CD14-positive monocyte (primary cell): Measurements from ENCODE around the gene TDRD7. TPM values are rescaled to one million over a fixed set of nuclear protein-coding genes. Genes with fewer than 3 reads are reported as not detected.

Experiments used
- DNase-seq, 3 donors: peaks; one replicate each; pipeline ENCODE4 v3.0.0-alpha.2; 2011 to 2022
- H2AFZ ChIP-seq: 2 replicates; pipeline ENCODE4 v1.6.0; 2012; ENCODE audit warnings: mild to moderate bottlenecking, low read depth, low read length, inconsistent platforms; ENCODE audit not compliant: insufficient read depth, poor library complexity, severe bottlenecking
- H3K27ac ChIP-seq, 2 donors: 1 replicate in 1 of 2; 2 replicates in 1 of 2; pipeline ENCODE4 v1.5.1; 2012 to 2013; ENCODE audit warnings: low read length in 2 of 2, control low read depth in 1 of 2, inconsistent platforms in 1 of 2, low read depth in 1 of 2, mild to moderate bottlenecking in 1 of 2
- H3K27me3 ChIP-seq, 2 donors: one replicate each; pipeline versions ENCODE4 v1.6.0 to v1.6.1; 2011 to 2013; ENCODE audit warnings: low read length in 2 of 2; ENCODE audit not compliant: control insufficient read depth in 2 of 2, insufficient read depth in 2 of 2
- H3K36me3 ChIP-seq, 2 donors: replicated peaks in 1 of 2; 1 replicate in 1 of 2; 2 replicates in 1 of 2; pipeline versions ENCODE4 v1.5.1 to v1.6.1; 2012 to 2013; ENCODE audit warnings: low read length in 2 of 2, control low read depth in 1 of 2, inconsistent platforms in 1 of 2, mild to moderate bottlenecking in 1 of 2; ENCODE audit not compliant: insufficient read depth in 2 of 2, control insufficient read depth in 1 of 2
- H3K4me1 ChIP-seq, 2 donors: 1 replicate in 1 of 2; 2 replicates in 1 of 2; pipeline versions ENCODE4 v1.5.1 to v1.6.1; 2012 to 2013; ENCODE audit warnings: low read length in 2 of 2, control low read depth in 1 of 2, inconsistent platforms in 1 of 2, mild to moderate bottlenecking in 1 of 2, moderate library complexity in 1 of 2; ENCODE audit not compliant: insufficient read depth in 2 of 2, control insufficient read depth in 1 of 2
- H3K4me2 ChIP-seq: replicated peaks from 2 replicates; pipeline ENCODE3; 2012; ENCODE audit warnings: low read length, moderate library complexity, mild to moderate bottlenecking; ENCODE audit not compliant: poor library complexity, severe bottlenecking; ENCODE audit errors: extremely low read depth
- H3K4me3 ChIP-seq, 3 experiments: fragments of 200-600 bp in 1 of 3; sonication (generic) in 1 of 3; replicated peaks in 1 of 3; 1 replicate in 2 of 3; 2 replicates in 1 of 3; pipeline ENCODE4 v1.5.1; 2011 to 2013; ENCODE audit warnings: low read length in 3 of 3, mild to moderate bottlenecking in 3 of 3, control low read depth in 2 of 3, low read depth in 2 of 3, inconsistent platforms in 1 of 3, moderate library complexity in 1 of 3
- H3K79me2 ChIP-seq: 2 replicates; pipeline ENCODE4 v1.6.0; 2012; ENCODE audit warnings: mild to moderate bottlenecking, control low read depth, inconsistent platforms, low read length, moderate library complexity; ENCODE audit not compliant: insufficient read depth
- H3K9ac ChIP-seq: 2 replicates; pipeline ENCODE4 v1.6.0; 2017; ENCODE audit warnings: low read length, mild to moderate bottlenecking; ENCODE audit not compliant: insufficient read depth, poor library complexity, severe bottlenecking
- H3K9me3 ChIP-seq, 2 donors: replicated peaks in 1 of 2; 1 replicate in 1 of 2; 2 replicates in 1 of 2; pipeline versions ENCODE4 v1.5.1 to v1.6.1; 2012 to 2013; ENCODE audit warnings: low read length in 2 of 2, control low read depth in 1 of 2; ENCODE audit not compliant: control insufficient read depth in 1 of 2, insufficient read depth in 1 of 2
- H4K20me1 ChIP-seq: 2 replicates; pipeline ENCODE4 v1.6.0; 2012; ENCODE audit warnings: mild to moderate bottlenecking, low read length, control low read depth, moderate library complexity; ENCODE audit not compliant: insufficient read depth
- H3K27ac Mint-ChIP-seq, 7 donors: one replicate each; pipeline ENCODE4 v1.8.0; 2020; ENCODE audit warnings: mild to moderate bottlenecking in 7 of 7, mixed read lengths in 7 of 7, moderate library complexity in 6 of 7, inconsistent platforms in 2 of 7
- H3K27me3 Mint-ChIP-seq, 3 donors: one replicate each; pipeline ENCODE4 v1.8.0; 2021 to 2022; ENCODE audit warnings: low read depth in 3 of 3, mild to moderate bottlenecking in 3 of 3, mixed read lengths in 3 of 3, moderate library complexity in 3 of 3, inconsistent platforms in 1 of 3
- H3K36me3 Mint-ChIP-seq, 2 donors: one replicate each; pipeline ENCODE4 v1.8.0; 2020; ENCODE audit warnings: mixed read lengths in 2 of 2, inconsistent platforms in 1 of 2, mild to moderate bottlenecking in 1 of 2
- H3K4me1 Mint-ChIP-seq: one replicate; pipeline ENCODE4 v1.8.0; 2020; ENCODE audit warnings: mild to moderate bottlenecking, mixed read lengths
- H3K4me3 Mint-ChIP-seq, 2 donors: one replicate each; pipeline ENCODE4 v1.8.0; 2020; ENCODE audit warnings: mild to moderate bottlenecking in 2 of 2, mixed read lengths in 2 of 2, moderate library complexity in 1 of 2
- H3K9me3 Mint-ChIP-seq, 7 donors: one replicate each; pipeline ENCODE4 v1.8.0; 2020 to 2022; ENCODE audit warnings: mixed read lengths in 7 of 7, mild to moderate bottlenecking in 6 of 7, moderate library complexity in 6 of 7, inconsistent platforms in 2 of 7
- WGBS: methylation state at CpG from one replicate; pipeline ENCODE4 v1.1.5; 2013; ENCODE audit warnings: missing lambda C conversion rate; ENCODE audit not compliant: insufficient coverage; 5-methylcytosine and 5-hydroxymethylcytosine counted together
- intact Hi-C, 2 donors: fragments of 100-400 bp; cut with micrococcal nuclease; formaldehyde crosslinking; loops; one replicate each; pipeline versions ENCODE4 v1.15.0 to v1.15.1; 2023
- polyA plus RNA-seq, 3 donors: library from polyadenylated mRNA; depleted of rRNA in 1 of 3; unstranded in 2 of 3; stranded (reverse) in 1 of 3; fragments of 300-500 nt in 2 of 3; fragments of >200 nt in 1 of 3; fragmentation: Illumina TruSeq in 2 of 3; gene quantifications; 1 replicate in 2 of 3; 2 replicates in 1 of 3; pipeline ENCODE4 v1.2.3, GENCODE V29; 2012 to 2021
- TF ChIP-seq, protein P1 (sequence below): fragments of 200-600 bp; IDR thresholded peaks from one replicate; pipeline ENCODE4 v1.8.0; 2022; ENCODE audit warnings: antibody characterized with exemption, mild to moderate bottlenecking

TDRD7 gene
- polyA plus RNA-seq, 3 donors, result 8.1 to 12.0 (median 11.1) TPM

- H3K27ac Mint-ChIP-seq, result no peak overlapping the region
- peaks cover 0 to 4% (median 0%) of the 10 kb centered on the region in 7 donors for H3K9me3 Mint-ChIP-seq
- no peak overlapping the region for H3K9ac ChIP-seq
- H3K4me3 ChIP-seq, result no peak overlapping the region
- DNase-seq, result no peak
- no peak overlapping the region for H3K4me2 ChIP-seq
- no peaks in the 10 kb centered on the region for H3K27me3 ChIP-seq
- no peaks in the 10 kb centered on the region for H3K79me2 ChIP-seq
- no peak overlapping the region for H3K27ac ChIP-seq
- no peaks in the 10 kb centered on the region for H4K20me1 ChIP-seq
- H3K4me1 ChIP-seq, result no peaks in the 10 kb centered on the region
- no peak overlapping the region for H3K4me3 Mint-ChIP-seq
- TF ChIP-seq, protein P1, sequence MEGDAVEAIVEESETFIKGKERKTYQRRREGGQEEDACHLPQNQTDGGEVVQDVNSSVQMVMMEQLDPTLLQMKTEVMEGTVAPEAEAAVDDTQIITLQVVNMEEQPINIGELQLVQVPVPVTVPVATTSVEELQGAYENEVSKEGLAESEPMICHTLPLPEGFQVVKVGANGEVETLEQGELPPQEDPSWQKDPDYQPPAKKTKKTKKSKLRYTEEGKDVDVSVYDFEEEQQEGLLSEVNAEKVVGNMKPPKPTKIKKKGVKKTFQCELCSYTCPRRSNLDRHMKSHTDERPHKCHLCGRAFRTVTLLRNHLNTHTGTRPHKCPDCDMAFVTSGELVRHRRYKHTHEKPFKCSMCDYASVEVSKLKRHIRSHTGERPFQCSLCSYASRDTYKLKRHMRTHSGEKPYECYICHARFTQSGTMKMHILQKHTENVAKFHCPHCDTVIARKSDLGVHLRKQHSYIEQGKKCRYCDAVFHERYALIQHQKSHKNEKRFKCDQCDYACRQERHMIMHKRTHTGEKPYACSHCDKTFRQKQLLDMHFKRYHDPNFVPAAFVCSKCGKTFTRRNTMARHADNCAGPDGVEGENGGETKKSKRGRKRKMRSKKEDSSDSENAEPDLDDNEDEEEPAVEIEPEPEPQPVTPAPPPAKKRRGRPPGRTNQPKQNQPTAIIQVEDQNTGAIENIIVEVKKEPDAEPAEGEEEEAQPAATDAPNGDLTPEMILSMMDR, result no peak
- no peaks in the 10 kb centered on the region for H3K36me3 Mint-ChIP-seq
- H3K27me3 Mint-ChIP-seq, result peaks cover 1 to 6% (median 2%) of the 10 kb centered on the region in 3 donors
- intact Hi-C loops, result loop anchor here (5.0 kb wide), 1 partner anchor 538 kb away; no protein-coding TSS in a partner anchor
- 96% methylated on average over 3 of the region's 3 CpGs for WGBS
- no peak overlapping the region for H2AFZ ChIP-seq
- H3K9me3 ChIP-seq, result no peaks in the 10 kb centered on the region
- H3K4me1 Mint-ChIP-seq, result peaks cover 2% of the 10 kb centered on the region
- no peaks in the 10 kb centered on the region for H3K36me3 ChIP-seq
These were observed 17.0 kb upstream of the TDRD7 start for GRCh38 chr9:97394881-97395280.

DNA sequence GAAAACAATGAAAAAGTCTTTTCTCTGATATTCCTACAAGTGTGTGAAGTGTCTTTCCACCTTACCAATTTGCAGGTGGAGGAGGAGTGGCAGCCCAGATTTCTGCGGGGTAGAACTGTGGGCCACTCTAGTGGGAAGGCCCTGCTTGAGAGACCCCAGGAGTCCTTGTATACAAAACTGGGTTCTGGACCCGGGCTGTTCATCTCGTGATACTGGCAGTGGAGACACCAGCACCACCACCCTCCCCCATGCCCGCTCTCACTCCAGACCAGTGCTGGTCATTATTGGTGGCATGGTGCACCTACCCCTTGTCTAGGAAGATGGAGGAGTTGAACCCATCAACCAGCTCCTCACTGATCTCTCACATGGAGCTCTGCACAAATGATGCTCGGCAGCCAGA lies 16.2 kb upstream of the TDRD7 start:
- DNase-seq, result no peak
- H4K20me1 ChIP-seq, result no peaks in the 10 kb centered on the region
- peak overlapping the region in 1 of 7 donors; percentile 45 for H3K27ac Mint-ChIP-seq
- H3K9ac ChIP-seq, result no peak overlapping the region
- H3K79me2 ChIP-seq, result no peaks in the 10 kb centered on the region
- H3K4me1 Mint-ChIP-seq, result peaks cover 2% of the 10 kb centered on the region
- peaks cover 0 to 4% (median 0%) of the 10 kb centered on the region in 7 donors for H3K9me3 Mint-ChIP-seq
- H3K4me3 Mint-ChIP-seq, result no peak overlapping the region
- H3K9me3 ChIP-seq, result no peaks in the 10 kb centered on the region
- TF ChIP-seq, protein P1, result no peak
- intact Hi-C loops, result loop anchor here (5.0 kb wide), 1 partner anchor 538 kb away; no protein-coding TSS in a partner anchor
- peaks cover 0 to 5% (median 2%) of the 10 kb centered on the region in 3 donors for H3K27me3 Mint-ChIP-seq
- H3K4me3 ChIP-seq, result no peak overlapping the region
- no peak overlapping the region for H3K4me2 ChIP-seq
- H3K36me3 Mint-ChIP-seq, result no peaks in the 10 kb centered on the region
- no peaks in the 10 kb centered on the region for H3K27me3 ChIP-seq
- no peaks in the 10 kb centered on the region for H3K36me3 ChIP-seq
- H3K27ac ChIP-seq, result no peak overlapping the region
- WGBS, result 100% methylated on average over 1 of the region's 5 CpGs
- H2AFZ ChIP-seq, result no peak overlapping the region
- no peaks in the 10 kb centered on the region for H3K4me1 ChIP-seq
